Stimulated activated CD4-positive, alpha-beta T cell treated with anti-CD3 and anti-CD28 coated beads, Interleukin-15, amount 100 ng/mL, for 48 hours (primary cell): Measurements from ENCODE around the gene SLC5A1.

Experiments used
- DNase-seq, 2 donors: peaks; one replicate each; pipeline ENCODE4 v3.0.0-alpha.2; 2020; ENCODE audit warnings: low read depth in 2 of 2

The SLC5A1 gene

DNA sequence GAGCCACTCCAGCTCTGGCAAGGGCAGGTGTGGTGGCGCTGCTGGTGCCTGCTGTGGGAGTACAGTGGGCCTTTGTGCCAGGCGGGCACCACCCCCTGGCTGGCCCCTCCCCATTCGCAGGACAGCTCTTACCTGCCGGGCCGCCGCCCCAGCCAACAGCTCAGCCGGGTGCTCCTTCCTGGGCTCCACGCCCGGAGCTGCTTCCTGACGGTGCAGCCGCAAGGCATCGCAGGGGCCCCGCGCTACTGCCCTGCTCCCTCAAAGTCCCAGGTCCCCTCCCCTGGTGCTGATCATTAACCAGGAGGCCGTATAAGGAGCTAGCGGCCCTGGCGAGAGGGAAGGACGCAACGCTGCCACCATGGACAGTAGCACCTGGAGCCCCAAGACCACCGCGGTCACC, at the start of gene SLC5A1:
TSS of gene SLC5A1 (plus strand) at position 338 of the 400 bp plus-strand sequence. CDS start at position 359, 21 bp downstream.
- no peak for DNase-seq

- no peak for DNase-seq
Measured at GRCh38 chr22:31995046-31995445, 48.0 kb upstream of the SLC5A1 start.

DNA sequence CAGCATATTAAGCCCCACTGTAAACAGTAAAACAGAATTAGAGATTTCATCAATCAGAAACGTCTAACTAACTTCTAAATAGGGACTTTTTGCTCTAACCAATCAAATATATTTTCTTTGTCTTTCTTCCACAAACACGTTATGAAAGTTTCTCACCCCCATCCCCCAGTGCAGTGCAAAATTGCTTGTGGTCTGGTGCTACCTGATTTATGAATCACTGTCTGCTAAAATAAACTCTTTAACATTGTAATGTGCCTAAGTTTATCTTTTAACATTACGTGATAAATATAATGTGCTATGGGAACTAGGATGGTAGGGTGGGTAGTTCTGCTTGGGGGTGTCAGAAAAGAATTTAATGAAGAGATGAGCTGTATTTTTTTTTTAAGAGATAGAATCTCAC, 47.3 kb upstream of the SLC5A1 start:
- DNase-seq = no peak

- no peak for DNase-seq
Measured at GRCh38 chr22:31998784-31999385, 44.2 kb upstream of the SLC5A1 start.

GRCh38 chr22:32000181-32000580, 42.9 kb upstream of the SLC5A1 start:
- no peak for DNase-seq

GRCh38 chr22:32005453-32005852, 37.6 kb upstream of the SLC5A1 start:
- DNase-seq = no peak

DNA sequence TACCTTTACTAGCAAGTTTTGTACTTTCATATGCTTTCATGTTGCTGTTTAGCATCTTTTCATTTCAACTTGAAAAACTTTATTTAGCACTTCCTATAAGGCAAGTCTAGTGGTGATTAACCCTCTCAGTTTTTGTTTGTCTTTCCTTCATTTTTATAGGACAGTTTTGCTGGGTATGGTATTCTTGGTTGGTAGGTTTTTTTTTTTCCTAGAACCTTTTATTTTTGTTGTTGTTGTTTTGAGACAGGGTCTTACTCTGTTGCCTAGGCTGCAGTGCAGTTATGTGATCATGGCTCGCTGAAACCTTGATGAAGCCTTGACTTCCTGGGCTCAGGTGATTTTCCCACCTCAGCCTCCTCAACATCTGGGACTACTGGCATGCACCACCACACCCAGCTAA, 29.9 kb upstream of the SLC5A1 start:
- DNase-seq = no peak

GRCh38 chr22:32016081-32016480, 27.0 kb upstream of the SLC5A1 start:
- no peak for DNase-seq

DNA sequence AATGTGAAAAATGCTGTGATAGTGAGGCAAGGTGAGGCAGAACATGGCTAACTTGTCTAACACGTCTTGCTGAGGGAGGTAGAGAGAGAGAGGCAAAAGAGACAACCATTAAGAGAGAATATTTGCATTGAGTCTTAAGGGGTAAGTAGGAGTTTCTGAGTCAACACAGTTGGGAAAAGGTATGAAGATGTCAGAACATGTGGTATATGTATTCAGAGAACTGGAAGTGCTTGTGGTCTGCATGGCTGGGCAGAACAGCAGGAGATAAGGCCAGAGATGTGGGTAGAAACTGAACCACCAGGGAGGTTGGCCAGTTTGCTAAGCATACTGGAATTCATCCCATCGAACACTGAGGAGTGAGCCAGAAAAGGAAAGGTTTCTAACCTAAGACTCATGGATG, 25.0 kb upstream of the SLC5A1 start:
- no peak for DNase-seq

- DNase-seq = no peak
Measured at GRCh38 chr22:32020117-32020516, 22.9 kb upstream of the SLC5A1 start.

DNA sequence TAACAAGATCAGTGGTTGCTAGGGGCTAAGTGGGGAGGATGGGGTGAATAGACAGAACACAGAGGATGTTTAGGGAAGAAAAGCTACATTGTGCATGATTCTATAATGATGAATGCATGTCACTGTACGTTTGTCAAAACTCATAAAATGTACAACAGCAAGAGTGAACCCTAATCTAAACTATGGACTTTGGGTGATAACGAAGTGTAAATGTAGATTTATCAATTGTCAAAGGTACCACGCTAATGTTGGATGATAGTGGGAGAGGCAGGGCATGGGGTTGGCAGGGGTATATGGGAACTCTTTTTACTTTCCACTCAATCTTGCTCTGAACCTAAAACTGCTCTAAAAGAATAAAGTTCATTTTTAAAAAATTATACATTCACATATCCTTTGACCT, 21.3 kb upstream of the SLC5A1 start:
- no peak for DNase-seq

DNA sequence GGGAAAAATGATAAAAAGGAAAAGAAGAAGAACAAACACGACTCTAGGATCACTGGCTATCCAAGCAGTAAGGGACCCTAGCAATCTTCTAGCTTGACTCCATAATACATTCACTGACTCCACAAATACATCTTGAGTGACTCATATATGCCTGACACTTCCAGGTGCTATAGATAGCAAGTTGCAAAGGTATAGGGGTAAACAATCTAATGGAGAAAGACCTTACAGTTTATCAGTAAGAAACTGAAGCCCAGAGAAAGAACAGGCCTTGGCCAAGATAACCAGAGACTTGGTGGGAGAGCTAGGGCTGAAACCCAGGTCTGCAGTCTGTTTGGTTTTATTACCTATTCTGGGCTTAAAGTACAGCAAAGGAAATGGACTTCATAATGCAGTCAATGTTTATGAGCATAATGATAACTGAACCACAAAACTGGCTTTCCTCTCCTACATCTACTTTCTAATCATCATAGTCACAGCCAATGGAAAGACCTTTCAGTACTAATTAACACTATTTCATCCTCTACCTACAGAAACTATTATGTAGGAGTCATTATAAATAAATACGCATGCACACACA, 19.7 kb upstream of the SLC5A1 start:
- no peak for DNase-seq

DNA sequence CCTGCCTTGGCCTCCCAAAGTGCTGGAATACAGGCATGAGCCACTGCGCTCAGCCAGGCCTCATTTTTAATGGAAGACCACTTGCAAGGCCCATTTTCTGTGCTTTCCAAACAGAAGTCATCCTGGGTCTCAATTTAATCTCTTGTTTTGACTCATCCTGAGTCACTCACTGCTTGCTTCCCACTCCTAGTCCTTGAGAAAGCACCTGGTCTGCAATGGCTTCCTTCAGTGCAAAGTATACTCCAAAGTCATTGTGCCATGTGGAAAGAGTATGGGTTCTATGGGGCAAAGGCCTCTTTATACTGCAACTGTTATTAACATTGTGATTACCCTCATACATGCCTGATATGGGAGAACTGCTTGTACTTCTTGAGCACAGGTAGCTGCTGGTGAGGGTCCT, 18.3 kb upstream of the SLC5A1 start:
- DNase-seq = no peak

DNA sequence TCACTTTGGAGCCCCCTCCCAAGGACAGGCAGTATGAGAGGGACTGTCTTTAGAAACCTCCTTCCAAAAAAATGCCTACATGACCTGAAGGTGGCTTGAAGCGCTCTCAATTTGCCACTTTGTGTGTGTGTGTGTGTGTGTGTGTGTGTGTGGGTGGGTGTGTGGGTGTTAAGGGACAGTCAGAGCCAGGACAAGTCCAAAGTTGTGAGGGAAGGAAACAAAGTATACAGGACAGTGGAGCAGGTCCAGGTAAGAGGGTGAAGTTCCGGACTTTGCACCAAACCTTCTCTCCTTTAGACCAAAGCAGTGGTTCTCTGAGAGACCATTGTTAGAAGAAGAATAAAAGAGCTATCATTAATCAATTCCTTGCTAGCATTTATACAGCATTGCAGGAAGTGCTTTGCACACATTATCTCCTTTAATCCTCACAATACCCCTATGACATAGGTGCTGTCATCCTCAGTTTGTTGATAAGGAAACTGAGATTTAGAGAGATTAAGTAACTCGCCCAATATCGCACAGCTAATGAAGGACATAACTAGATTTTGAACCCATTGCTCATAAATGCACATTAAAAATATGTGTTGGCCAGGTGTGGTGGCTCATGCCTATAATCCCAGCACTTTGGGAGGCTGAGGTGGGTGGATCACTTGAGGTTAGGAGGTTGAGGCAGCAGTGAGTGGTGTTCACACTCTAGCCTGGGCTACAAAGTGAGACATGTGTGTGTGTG, 12.4 kb upstream of the SLC5A1 start:
- DNase-seq = no peak

DNA sequence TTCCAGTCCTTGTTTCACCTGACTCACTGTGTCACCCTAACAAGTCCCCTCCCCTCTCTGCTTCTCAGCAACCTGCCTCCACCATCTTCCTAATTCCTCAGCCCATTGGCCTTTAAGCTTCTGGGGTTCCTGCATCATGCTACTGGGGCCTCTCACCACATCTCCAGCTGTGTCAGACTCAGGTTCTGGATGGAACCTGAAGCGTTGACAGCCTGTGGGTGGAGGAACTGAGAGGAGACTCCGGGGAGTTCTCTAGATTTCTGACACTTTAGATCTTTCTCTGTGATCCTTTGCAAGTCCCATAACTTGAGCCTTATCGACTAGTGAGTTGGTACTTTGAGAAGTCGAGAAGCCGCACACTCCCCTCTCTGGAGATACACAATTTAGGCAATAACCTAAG, 11.6 kb upstream of the SLC5A1 start:
- no peak for DNase-seq

GRCh38 chr22:32034275-32034674, 8.8 kb upstream of the SLC5A1 start:
- no peak for DNase-seq

DNA sequence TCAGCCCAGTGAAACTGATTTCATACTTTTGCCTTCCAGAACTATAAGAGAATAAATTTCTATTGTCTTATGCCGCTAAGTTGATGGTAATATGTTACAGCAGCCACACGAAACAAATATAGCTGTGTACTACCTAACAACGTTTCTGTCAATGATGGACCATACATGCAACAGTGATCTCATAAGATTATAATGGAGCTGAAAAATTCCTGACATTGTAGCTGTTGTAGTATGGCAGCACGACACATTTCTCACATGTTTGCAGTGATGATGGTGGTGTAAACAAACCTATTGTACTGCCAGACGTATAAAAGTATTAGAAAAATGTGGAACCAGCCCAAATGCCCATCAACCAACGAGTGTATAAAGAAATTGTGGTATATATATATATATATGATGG, 5.8 kb upstream of the SLC5A1 start:
- DNase-seq = no peak

DNA sequence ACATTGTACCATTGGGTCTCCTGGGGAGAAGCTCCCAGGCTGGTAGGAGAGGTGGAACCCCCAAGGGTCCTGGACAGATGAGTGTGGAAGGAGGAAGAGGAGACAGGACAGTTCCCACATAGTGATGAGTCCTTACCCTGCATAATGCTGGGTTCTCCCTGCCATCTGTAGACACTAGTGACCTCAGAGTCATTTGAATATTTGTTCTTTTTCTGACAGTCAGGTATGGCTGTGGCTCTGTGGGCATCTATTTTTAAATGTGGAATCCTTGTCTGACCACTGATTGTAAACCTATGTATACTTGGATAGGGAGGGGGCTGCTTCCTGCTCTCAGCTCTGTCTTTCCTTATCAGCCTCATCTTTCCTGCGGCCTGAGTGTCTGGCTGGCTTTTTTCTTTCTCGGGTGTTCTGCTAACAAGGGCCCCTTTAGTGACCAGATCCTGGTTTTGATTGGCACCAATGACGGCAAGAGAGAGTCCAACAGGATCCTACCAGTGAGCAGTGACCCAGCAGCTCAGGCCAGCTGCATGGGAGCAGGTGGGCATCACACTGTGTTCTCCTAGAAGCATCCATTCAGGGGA, 2.6 kb upstream of the SLC5A1 start:
- DNase-seq = no peak

- DNase-seq = no peak
Measured at GRCh38 chr22:32043391-32043790, 330 bp downstream of the SLC5A1 start.

GRCh38 chr22:32044477-32044876, 1.4 kb downstream of the SLC5A1 start:
- DNase-seq = no peak

DNA sequence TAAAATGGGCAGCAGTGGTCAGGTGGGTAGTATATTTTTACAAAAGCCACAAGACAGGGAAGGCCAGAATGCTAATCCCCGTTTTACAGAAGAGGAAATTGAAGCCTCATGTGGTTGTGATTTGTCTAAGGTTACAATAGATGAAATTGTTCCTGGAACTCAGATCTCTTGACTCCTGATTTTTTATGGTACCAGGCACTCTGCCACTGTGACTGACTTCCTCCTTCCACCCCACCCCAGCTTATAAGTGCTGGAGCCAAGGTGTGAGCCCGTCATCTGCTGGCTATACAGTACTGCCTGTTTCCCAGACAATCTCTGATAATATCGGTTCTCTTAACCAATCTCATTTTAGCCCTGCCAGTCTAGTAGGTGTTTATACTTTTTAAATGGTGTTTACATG, 1.9 kb downstream of the SLC5A1 start:
- DNase-seq = no peak

- no peak for DNase-seq
Measured at GRCh38 chr22:32048069-32048468, 5.0 kb downstream of the SLC5A1 start.
